Stimulated activated CD8-positive, alpha-beta memory T cell treated with anti-CD3 and anti-CD28 coated beads, Interleukin-4, amount 100 ng/mL, for 1 hour (primary cell): Measurements from ENCODE around the gene CFAP119.

Source experiments
- DNase-seq, 2 donors: peaks; one replicate each; pipeline ENCODE4 v3.0.0-alpha.2; 2020; ENCODE audit warnings: low read depth in 2 of 2, low spot score in 1 of 2

The CFAP119 gene

DNA sequence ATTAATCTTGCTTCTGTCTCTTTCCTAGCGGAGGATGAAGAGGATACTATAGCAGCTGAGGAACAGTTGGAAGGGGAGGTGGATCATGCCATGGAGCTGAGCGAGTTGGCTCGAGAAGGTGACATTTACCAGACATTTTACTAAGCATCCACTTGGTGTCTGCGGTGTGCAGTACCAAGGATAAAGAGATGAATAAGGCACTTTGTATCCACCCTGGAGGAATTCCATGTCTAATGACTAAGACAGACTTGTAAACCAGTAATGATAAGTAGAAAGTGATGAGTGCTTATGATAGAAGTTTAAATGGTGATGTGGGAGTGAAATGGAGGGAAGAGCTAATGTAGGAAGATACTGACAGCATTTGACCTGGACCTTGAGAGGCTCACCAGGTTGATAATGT, 50.9 kb downstream of the CFAP119 start:
- DNase-seq: no peak
